A673 (cell line): ENCODE results near the gene SYK. TPM values are rescaled to one million over a fixed set of nuclear protein-coding genes. Genes with fewer than 3 reads are reported as not detected.

Source experiments
- BruUV-seq: library from RNA; stranded (reverse); fragments of 400-500 nt; replicated peaks from 2 replicates; lab custom pipeline; 2021; lab: Mats Ljungman, UMichigan
- CTCF ChIA-PET: fragments of 300-600 bp; sonication (Branson Sonifier 250); formaldehyde crosslinking; loops from one replicate; lab custom pipeline; 2022; ENCODE audit warnings: antibody characterized with exemption; lab: Charles Lee
- POLR2A ChIA-PET: fragments of 300-600 bp; sonication (Branson Sonifier 250); formaldehyde crosslinking; loops from one replicate; lab custom pipeline; 2022; ENCODE audit warnings: antibody characterized with exemption; ENCODE audit not compliant: low non-redundant PET; lab: Charles Lee
- DNase-seq: peaks from one replicate; pipeline ENCODE4 v3.0.0-alpha.2; 2015; ENCODE audit warnings: low spot score
- H3K27ac ChIP-seq: fragments of 200-600 bp; sonication (generic); 2 replicates; pipeline ENCODE4 v1.5.1; 2016; ENCODE audit warnings: mixed run types, low read depth, mild to moderate bottlenecking, mixed read lengths, antibody characterized with exemption, low read length; ENCODE audit not compliant: poor library complexity, severe bottlenecking
- H3K27me3 ChIP-seq: fragments of 200-600 bp; sonication (generic); replicated peaks from 2 replicates; pipeline ENCODE4 v1.6.1; 2017; ENCODE audit warnings: mixed run types, low read depth, mild to moderate bottlenecking, mixed read lengths, antibody characterized with exemption, low read length; ENCODE audit not compliant: insufficient read depth, poor library complexity
- H3K36me3 ChIP-seq: fragments of 200-600 bp; sonication (generic); 2 replicates; pipeline ENCODE4 v1.6.1; 2016; ENCODE audit warnings: mixed run types, mild to moderate bottlenecking, mixed read lengths, antibody characterized with exemption, low read length; ENCODE audit not compliant: insufficient read depth, poor library complexity, severe bottlenecking
- H3K4me1 ChIP-seq: fragments of 200-600 bp; sonication (generic); 2 replicates; pipeline ENCODE4 v1.6.1; 2017; ENCODE audit warnings: mixed run types, mild to moderate bottlenecking, mixed read lengths, antibody characterized with exemption, low read length; ENCODE audit not compliant: insufficient read depth, poor library complexity, severe bottlenecking
- H3K4me3 ChIP-seq: fragments of 200-600 bp; sonication (generic); 2 replicates; pipeline ENCODE4 v1.5.1; 2016; ENCODE audit warnings: low read depth, mixed run types, mild to moderate bottlenecking, mixed read lengths, low read length; ENCODE audit not compliant: poor library complexity, severe bottlenecking
- H3K9me3 ChIP-seq: fragments of 200-600 bp; sonication (generic); 2 replicates; pipeline ENCODE4 v1.6.1; 2016; ENCODE audit warnings: mixed run types, low read depth, mild to moderate bottlenecking, mixed read lengths, antibody characterized with exemption, low read length; ENCODE audit not compliant: poor library complexity, severe bottlenecking
- EZH2 ChIP-seq: fragments of 200-600 bp; sonication (generic); IDR thresholded peaks from 2 replicates; pipeline ENCODE4 v1.6.1; 2017; ENCODE audit warnings: borderline replicate concordance, low read depth, mild to moderate bottlenecking, mixed read lengths, antibody characterized with exemption, low read length; ENCODE audit not compliant: poor library complexity, severe bottlenecking
- intact Hi-C: fragments of 100-400 bp; cut with micrococcal nuclease; formaldehyde crosslinking; loops from one replicate; pipeline ENCODE4 v1.10.0; 2022; ENCODE audit not compliant: unreplicated experiment
- total RNA-seq: library from RNA; stranded (reverse); gene quantifications from 2 replicates; pipeline ENCODE4 v1.2.3, GENCODE V29; 2021
- TF ChIP-seq, protein P1 (sequence below): fragments of 300-800, 200-600 bp; sonication (generic); conservative IDR thresholded peaks from 2 replicates; pipeline ENCODE4 v1.5.1; 2017; ENCODE audit warnings: low read depth, mild to moderate bottlenecking, antibody characterized with exemption, low read length, moderate library complexity, mixed read lengths

SYK gene
- total RNA-seq, 1 experiment from 2014 or later = 14.9 TPM

DNA sequence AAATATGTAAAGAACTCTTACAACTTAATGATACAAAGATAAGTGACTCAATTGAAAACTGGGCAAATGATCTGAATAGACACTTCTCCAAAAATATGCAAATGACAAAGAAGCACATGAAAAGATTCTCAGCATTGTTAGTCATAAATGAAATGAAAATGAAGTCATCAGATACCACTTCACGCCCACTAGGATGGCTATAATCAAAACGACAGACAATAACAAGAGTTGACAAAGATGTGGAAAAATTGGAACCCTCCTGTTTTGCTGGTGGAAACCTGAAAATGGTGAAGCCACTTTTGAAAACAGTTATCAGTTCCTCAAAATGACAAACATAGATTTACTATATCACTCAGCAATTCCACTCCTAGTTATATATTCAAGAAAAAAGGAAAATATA lies 7.9 kb upstream of the SYK start:
- H3K27ac ChIP-seq = no peak overlapping the region

GRCh38 chr9:90795084-90795483 lies 6.5 kb upstream of the SYK start:
- BruUV-seq = no TSS peak
- Histone ChIP-seq H3K4me1 (no peaks in the 10 kb centered on the region), H3K9me3 (no peaks in the 10 kb centered on the region), H3K27me3 (no peaks in the 10 kb centered on the region), H3K4me3 (no peak overlapping the region), H3K27ac (no peak overlapping the region), H3K36me3 (no peaks in the 10 kb centered on the region)
- ChIA-PET POLR2A (no interaction called here), CTCF (no interaction called here)
- intact Hi-C loops = no loop called here
- TF ChIP-seq EZH2 = no peak
- TF ChIP-seq, protein P1, sequence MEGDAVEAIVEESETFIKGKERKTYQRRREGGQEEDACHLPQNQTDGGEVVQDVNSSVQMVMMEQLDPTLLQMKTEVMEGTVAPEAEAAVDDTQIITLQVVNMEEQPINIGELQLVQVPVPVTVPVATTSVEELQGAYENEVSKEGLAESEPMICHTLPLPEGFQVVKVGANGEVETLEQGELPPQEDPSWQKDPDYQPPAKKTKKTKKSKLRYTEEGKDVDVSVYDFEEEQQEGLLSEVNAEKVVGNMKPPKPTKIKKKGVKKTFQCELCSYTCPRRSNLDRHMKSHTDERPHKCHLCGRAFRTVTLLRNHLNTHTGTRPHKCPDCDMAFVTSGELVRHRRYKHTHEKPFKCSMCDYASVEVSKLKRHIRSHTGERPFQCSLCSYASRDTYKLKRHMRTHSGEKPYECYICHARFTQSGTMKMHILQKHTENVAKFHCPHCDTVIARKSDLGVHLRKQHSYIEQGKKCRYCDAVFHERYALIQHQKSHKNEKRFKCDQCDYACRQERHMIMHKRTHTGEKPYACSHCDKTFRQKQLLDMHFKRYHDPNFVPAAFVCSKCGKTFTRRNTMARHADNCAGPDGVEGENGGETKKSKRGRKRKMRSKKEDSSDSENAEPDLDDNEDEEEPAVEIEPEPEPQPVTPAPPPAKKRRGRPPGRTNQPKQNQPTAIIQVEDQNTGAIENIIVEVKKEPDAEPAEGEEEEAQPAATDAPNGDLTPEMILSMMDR = no peak
- no peak for DNase-seq

More for the DNA sequence above, 7.9 kb upstream of the SYK start:
- CTCF ChIA-PET = no interaction called here
- Histone ChIP-seq H3K4me3 (no peak overlapping the region), H3K36me3 (no peaks in the 10 kb centered on the region), H3K9me3 (no peaks in the 10 kb centered on the region), H3K4me1 (no peaks in the 10 kb centered on the region), H3K27me3 (no peaks in the 10 kb centered on the region)
- POLR2A ChIA-PET = no interaction called here
- no TSS peak for BruUV-seq
- no peak for DNase-seq
- intact Hi-C loops = no loop called here
- TF ChIP-seq EZH2 = no peak
- TF ChIP-seq, protein P1 = no peak

- ChIA-PET CTCF (no interaction called here), POLR2A (no interaction called here)
- no peak for DNase-seq
- Histone ChIP-seq H3K9me3 (no peaks in the 10 kb centered on the region), H3K27me3 (peaks cover 4% of the 10 kb centered on the region), H3K36me3 (no peaks in the 10 kb centered on the region), H3K4me1 (no peaks in the 10 kb centered on the region), H3K27ac (no peak overlapping the region), H3K4me3 (no peak overlapping the region)
- intact Hi-C loops = no loop called here
- no peak for TF ChIP-seq EZH2
- TF ChIP-seq, protein P1 = no peak
- BruUV-seq = no TSS peak
These were observed 5.7 kb upstream of the SYK start for GRCh38 chr9:90795871-90796317.
